ENCODE results near the gene GALNS.

GALNS gene

DNA sequence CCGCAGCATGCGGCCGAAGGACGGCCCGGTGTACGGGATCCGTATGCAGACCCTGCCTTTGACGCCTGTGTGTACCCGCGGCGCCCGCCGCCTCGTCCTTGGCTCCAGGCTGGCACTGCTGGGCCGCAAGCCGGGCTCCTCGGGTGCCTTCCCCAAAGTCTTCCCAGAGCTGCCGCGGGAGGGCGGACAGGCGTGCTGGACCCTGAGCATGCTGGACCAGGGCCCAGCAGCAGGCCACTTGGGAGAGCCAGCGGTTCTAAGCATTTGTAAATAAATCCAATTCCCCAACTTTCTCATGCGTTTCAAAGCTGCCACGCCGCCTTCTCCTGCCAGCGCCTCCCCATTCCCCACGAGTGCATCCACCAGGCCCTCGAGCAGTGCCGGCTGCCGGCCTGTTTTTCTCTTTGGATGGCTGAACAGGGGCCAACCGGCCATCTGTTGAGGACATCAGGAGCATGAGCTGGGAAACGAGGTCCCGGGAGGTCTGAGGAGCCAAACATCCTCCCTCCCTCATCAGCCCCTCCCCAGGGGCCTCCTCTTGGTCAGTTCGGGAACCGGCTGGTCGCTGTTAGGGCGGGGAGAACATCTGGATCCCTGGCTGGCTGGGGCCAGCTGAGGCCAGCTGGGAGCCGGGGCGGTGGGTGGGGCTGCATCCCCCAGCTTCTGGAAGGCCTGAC is 30.2 kb upstream of the GALNS start:
- no peak overlapping the region for H3K9ac ChIP-seq (ENCODE audit: low read depth, low read length)
- no peak overlapping the region for H3K4me3 ChIP-seq (ENCODE audit: low read length)
- H3K9me3 ChIP-seq (replicated peaks; ENCODE audit: low read length), result no peaks in the 10 kb centered on the region
- H3K4me1 ChIP-seq (ENCODE audit: control insufficient read depth, insufficient read depth, low read length), result peaks cover 20% of the 10 kb centered on the region
- no peaks in the 10 kb centered on the region for H3K36me3 ChIP-seq (ENCODE audit: insufficient read depth, low read length)
- H3K27me3 ChIP-seq (ENCODE audit: control insufficient read depth, insufficient read depth, low read length), result peaks cover 16% of the 10 kb centered on the region
- H3K4me2 ChIP-seq (ENCODE audit: low read length), result peak overlapping the region; percentile 14

DNA sequence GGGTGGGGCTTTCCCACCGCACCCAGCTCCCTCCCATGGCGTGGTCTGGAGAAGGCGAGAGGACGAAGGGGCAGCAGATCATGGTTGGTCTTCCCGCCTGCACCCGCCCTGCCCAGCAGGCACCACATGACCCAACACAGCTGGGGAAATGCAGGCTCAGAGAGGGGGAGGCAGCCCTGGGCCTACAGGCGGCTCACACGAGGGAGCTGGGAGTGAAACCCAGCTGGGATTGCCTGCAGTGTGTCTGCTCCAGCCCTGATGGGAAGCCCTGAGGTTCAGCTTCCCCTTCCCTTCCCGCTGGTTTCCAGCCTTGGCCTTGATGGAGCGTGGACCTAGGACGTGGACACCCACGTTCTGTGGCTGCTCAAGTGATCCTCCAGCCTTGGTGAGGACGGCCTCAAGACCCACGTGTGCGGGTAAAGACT is 29.7 kb upstream of the GALNS start:
- Histone ChIP-seq H3K4me2 (ENCODE audit: low read length) (no peak overlapping the region), H3K36me3 (ENCODE audit: insufficient read depth, low read length) (no peaks in the 10 kb centered on the region), H3K9me3 (replicated peaks; ENCODE audit: low read length) (no peaks in the 10 kb centered on the region), H3K4me1 (ENCODE audit: control insufficient read depth, insufficient read depth, low read length) (peaks cover 20% of the 10 kb centered on the region), H3K27me3 (ENCODE audit: control insufficient read depth, insufficient read depth, low read length) (peaks cover 13% of the 10 kb centered on the region), H3K4me3 (ENCODE audit: low read length) (no peak overlapping the region), H3K9ac (ENCODE audit: low read depth, low read length) (no peak overlapping the region)

- H3K9ac ChIP-seq (ENCODE audit: low read depth, low read length), result no peak overlapping the region
- H3K27me3 ChIP-seq (ENCODE audit: control insufficient read depth, insufficient read depth, low read length), result peaks cover 9% of the 10 kb centered on the region
- no peak overlapping the region for H3K4me2 ChIP-seq (ENCODE audit: low read length)
- H3K36me3 ChIP-seq (ENCODE audit: insufficient read depth, low read length), result no peaks in the 10 kb centered on the region
- H3K4me1 ChIP-seq (ENCODE audit: control insufficient read depth, insufficient read depth, low read length), result peaks cover 20% of the 10 kb centered on the region
- H3K4me3 ChIP-seq (ENCODE audit: low read length), result no peak overlapping the region
- no peaks in the 10 kb centered on the region for H3K9me3 ChIP-seq (replicated peaks; ENCODE audit: low read length)
Measured at GRCh38 chr16:88885693-88886280, 29.0 kb upstream of the GALNS start.

GRCh38 chr16:88884569-88885271 is 28.0 kb upstream of the GALNS start:
- Histone ChIP-seq H3K4me3 (ENCODE audit: low read length) (no peak overlapping the region), H3K27me3 (ENCODE audit: control insufficient read depth, insufficient read depth, low read length) (peaks cover 9% of the 10 kb centered on the region), H3K9ac (ENCODE audit: low read depth, low read length) (no peak overlapping the region), H3K4me2 (ENCODE audit: low read length) (no peak overlapping the region), H3K4me1 (ENCODE audit: control insufficient read depth, insufficient read depth, low read length) (peaks cover 20% of the 10 kb centered on the region), H3K9me3 (replicated peaks; ENCODE audit: low read length) (no peaks in the 10 kb centered on the region), H3K36me3 (ENCODE audit: insufficient read depth, low read length) (no peaks in the 10 kb centered on the region)

DNA sequence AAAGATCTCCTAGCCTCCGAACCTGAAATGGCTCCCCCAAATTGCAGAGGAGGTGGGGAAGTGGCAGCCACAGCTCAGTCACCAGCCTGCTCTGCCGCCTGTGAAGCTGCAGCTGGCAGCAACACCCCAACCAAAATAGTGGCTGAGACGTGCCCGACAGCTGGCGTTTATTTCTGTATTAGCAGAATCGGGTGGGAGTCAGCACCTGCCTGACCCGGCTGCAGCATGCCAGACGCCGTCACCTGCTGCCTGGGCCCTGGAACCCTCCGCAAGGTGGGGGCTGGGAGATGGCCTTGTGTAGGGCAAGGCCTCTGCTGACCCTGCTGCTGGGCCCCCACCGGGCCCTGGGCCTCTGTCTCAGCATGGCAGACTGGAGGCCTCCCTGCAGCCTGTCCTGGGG is 27.2 kb upstream of the GALNS start:
- H3K27me3 ChIP-seq (ENCODE audit: control insufficient read depth, insufficient read depth, low read length), result peaks cover 9% of the 10 kb centered on the region

GRCh38 chr16:88883117-88883895 is 26.6 kb upstream of the GALNS start:
- Histone ChIP-seq H3K4me3 (ENCODE audit: low read length) (no peak overlapping the region), H3K9me3 (replicated peaks; ENCODE audit: low read length) (no peaks in the 10 kb centered on the region), H3K36me3 (ENCODE audit: insufficient read depth, low read length) (no peaks in the 10 kb centered on the region), H3K4me1 (ENCODE audit: control insufficient read depth, insufficient read depth, low read length) (peaks cover 20% of the 10 kb centered on the region), H3K27me3 (ENCODE audit: control insufficient read depth, insufficient read depth, low read length) (peaks cover 9% of the 10 kb centered on the region), H3K4me2 (ENCODE audit: low read length) (no peak overlapping the region), H3K9ac (ENCODE audit: low read depth, low read length) (no peak overlapping the region)

More for the DNA sequence above, 27.2 kb upstream of the GALNS start:
- Histone ChIP-seq H3K4me3 (ENCODE audit: low read length) (no peak overlapping the region), H3K36me3 (ENCODE audit: insufficient read depth, low read length) (no peaks in the 10 kb centered on the region), H3K4me2 (ENCODE audit: low read length) (no peak overlapping the region), H3K9me3 (replicated peaks; ENCODE audit: low read length) (no peaks in the 10 kb centered on the region), H3K4me1 (ENCODE audit: control insufficient read depth, insufficient read depth, low read length) (peaks cover 20% of the 10 kb centered on the region), H3K9ac (ENCODE audit: low read depth, low read length) (no peak overlapping the region)

DNA sequence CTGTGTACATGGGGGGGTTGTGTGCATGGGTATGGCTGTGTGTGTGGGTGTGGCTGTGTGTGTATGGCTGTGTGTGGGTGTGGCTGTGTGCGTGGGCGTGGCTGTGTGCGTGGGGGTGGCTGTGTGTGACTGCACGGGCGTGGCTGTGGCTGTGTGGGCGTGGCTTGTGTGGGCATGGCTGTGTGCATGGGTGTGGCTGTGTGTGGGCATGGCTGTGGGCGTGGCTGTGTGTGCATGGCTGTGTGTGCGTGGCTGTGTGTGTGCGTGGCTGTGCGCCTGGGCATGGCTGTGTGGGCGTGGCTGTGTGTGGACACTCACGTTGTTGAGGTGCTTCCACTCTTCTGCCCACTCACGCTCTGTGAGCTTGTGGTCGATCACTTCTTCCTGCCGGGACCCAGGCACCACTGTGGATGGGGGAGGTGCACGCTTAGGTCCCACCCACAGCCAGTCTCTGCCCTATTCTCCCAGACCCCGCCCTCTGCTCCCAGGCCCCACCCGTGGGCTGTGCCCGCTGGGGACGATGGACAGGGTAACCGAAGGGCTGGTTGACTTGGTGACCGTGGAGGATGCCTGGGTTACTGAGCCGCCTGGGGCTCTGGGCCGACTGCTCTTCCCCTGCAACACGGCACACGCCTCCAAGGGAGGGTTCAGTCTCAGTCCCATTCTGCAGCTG is 25.7 kb upstream of the GALNS start:
- Histone ChIP-seq H3K36me3 (ENCODE audit: insufficient read depth, low read length) (no peaks in the 10 kb centered on the region), H3K9me3 (replicated peaks; ENCODE audit: low read length) (no peaks in the 10 kb centered on the region), H3K4me2 (ENCODE audit: low read length) (no peak overlapping the region), H3K4me1 (ENCODE audit: control insufficient read depth, insufficient read depth, low read length) (peaks cover 18% of the 10 kb centered on the region), H3K4me3 (ENCODE audit: low read length) (no peak overlapping the region), H3K9ac (ENCODE audit: low read depth, low read length) (no peak overlapping the region), H3K27me3 (ENCODE audit: control insufficient read depth, insufficient read depth, low read length) (peaks cover 11% of the 10 kb centered on the region)

DNA sequence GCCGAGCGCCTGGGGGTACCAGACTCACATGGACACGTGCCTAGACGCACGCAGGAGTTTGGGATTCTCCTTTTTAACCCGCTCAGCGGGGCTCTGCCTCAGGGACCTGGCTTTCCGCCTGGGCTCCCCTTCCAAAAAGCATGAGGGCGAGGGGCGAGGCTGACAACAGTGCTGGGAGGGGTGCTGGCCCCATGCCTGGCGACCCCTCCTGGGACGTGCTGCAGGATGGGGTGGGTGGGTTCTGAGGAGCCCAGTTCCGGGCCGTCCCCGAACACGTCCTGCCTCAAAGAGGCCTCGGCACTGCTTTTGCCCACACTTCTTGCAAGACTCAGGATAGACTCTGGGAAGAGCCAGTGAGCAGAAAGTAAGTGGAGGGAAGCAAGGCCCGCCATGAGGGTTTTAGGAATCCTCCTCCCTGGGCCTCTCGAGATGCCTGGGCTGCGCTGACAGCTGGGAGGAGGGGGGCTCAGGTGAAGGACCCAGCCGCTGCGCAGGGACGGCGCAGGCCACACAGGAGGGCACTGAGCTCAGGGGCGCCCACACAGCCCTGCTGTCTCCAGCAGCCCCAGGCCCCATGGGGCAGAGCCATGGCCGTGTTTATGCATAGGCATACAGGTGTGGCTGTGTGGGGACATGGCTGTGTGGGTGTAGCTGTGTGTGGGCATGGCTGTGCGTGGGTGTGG is 25.1 kb upstream of the GALNS start:
- H3K4me3 ChIP-seq (ENCODE audit: low read length), result no peak overlapping the region
- H3K27me3 ChIP-seq (ENCODE audit: control insufficient read depth, insufficient read depth, low read length), result peaks cover 7% of the 10 kb centered on the region
- H3K36me3 ChIP-seq (ENCODE audit: insufficient read depth, low read length), result no peaks in the 10 kb centered on the region
- H3K4me2 ChIP-seq (ENCODE audit: low read length), result no peak overlapping the region
- no peak overlapping the region for H3K9ac ChIP-seq (ENCODE audit: low read depth, low read length)
- no peaks in the 10 kb centered on the region for H3K9me3 ChIP-seq (replicated peaks; ENCODE audit: low read length)
- peaks cover 12% of the 10 kb centered on the region for H3K4me1 ChIP-seq (ENCODE audit: control insufficient read depth, insufficient read depth, low read length)

GRCh38 chr16:88881007-88881615 is 24.4 kb upstream of the GALNS start:
- Histone ChIP-seq H3K4me1 (ENCODE audit: control insufficient read depth, insufficient read depth, low read length) (peaks cover 9% of the 10 kb centered on the region), H3K36me3 (ENCODE audit: insufficient read depth, low read length) (no peaks in the 10 kb centered on the region), H3K4me2 (ENCODE audit: low read length) (no peak overlapping the region), H3K9me3 (replicated peaks; ENCODE audit: low read length) (no peaks in the 10 kb centered on the region), H3K4me3 (ENCODE audit: low read length) (no peak overlapping the region), H3K27me3 (ENCODE audit: control insufficient read depth, insufficient read depth, low read length) (peaks cover 2% of the 10 kb centered on the region), H3K9ac (ENCODE audit: low read depth, low read length) (no peak overlapping the region)

GRCh38 chr16:88880226-88881006 is 23.7 kb upstream of the GALNS start:
- H3K4me3 ChIP-seq (ENCODE audit: low read length), result no peak overlapping the region
- H3K4me1 ChIP-seq (ENCODE audit: control insufficient read depth, insufficient read depth, low read length), result peaks cover 9% of the 10 kb centered on the region
- H3K9me3 ChIP-seq (replicated peaks; ENCODE audit: low read length), result no peaks in the 10 kb centered on the region
- H3K9ac ChIP-seq (ENCODE audit: low read depth, low read length), result no peak overlapping the region
- peaks cover 2% of the 10 kb centered on the region for H3K27me3 ChIP-seq (ENCODE audit: control insufficient read depth, insufficient read depth, low read length)
- H3K36me3 ChIP-seq (ENCODE audit: insufficient read depth, low read length), result no peaks in the 10 kb centered on the region
- H3K4me2 ChIP-seq (ENCODE audit: low read length), result no peak overlapping the region
